Measurements from ENCODE around the gene ITIH3.

The ITIH3 gene

GRCh38 chr3:52782412-52783210 is 12.0 kb upstream of the ITIH3 start:
- Histone ChIP-seq H3K36me3 (ENCODE audit: insufficient read depth, low read depth, low read length) (no peaks in the 10 kb centered on the region), H3K4me3 (ENCODE audit: low read length) (no peak overlapping the region), H3K27ac (ENCODE audit: low read length) (no peak overlapping the region), H3K4me1 (ENCODE audit: insufficient read depth, low read length) (peaks cover 6% of the 10 kb centered on the region; the same call in 1 of the 2 replicates), H3K9ac (ENCODE audit: low read depth, low read length) (no peak overlapping the region), H3K9me3 (ENCODE audit: insufficient read depth, low read depth, low read length) (no peaks in the 10 kb centered on the region), H3K27me3 (ENCODE audit: insufficient read depth, low read length) (no peaks in the 10 kb centered on the region)

- H3K4me1 ChIP-seq (ENCODE audit: insufficient read depth, low read length), result peaks cover 6% of the 10 kb centered on the region; the same call in 1 of the 2 replicates
- H3K27me3 ChIP-seq (ENCODE audit: insufficient read depth, low read length), result no peaks in the 10 kb centered on the region
- no peak overlapping the region for H3K4me3 ChIP-seq (ENCODE audit: low read length)
- H3K36me3 ChIP-seq (ENCODE audit: insufficient read depth, low read depth, low read length), result no peaks in the 10 kb centered on the region
- no peak overlapping the region for H3K27ac ChIP-seq (ENCODE audit: low read length)
- H3K9me3 ChIP-seq (ENCODE audit: insufficient read depth, low read depth, low read length), result no peaks in the 10 kb centered on the region
- H3K9ac ChIP-seq (ENCODE audit: low read depth, low read length), result no peak overlapping the region
These were observed 11.4 kb upstream of the ITIH3 start for GRCh38 chr3:52783211-52783555.

- Histone ChIP-seq H3K4me3 (ENCODE audit: low read length) (no peak overlapping the region), H3K36me3 (ENCODE audit: insufficient read depth, low read depth, low read length) (no peaks in the 10 kb centered on the region)
These were observed 10.5 kb upstream of the ITIH3 start for GRCh38 chr3:52784021-52784621.

GRCh38 chr3:52784931-52785590 is 9.5 kb upstream of the ITIH3 start:
- Histone ChIP-seq H3K27ac (ENCODE audit: low read length) (no peak overlapping the region), H3K4me3 (ENCODE audit: low read length) (no peak overlapping the region), H3K27me3 (ENCODE audit: insufficient read depth, low read length) (no peaks in the 10 kb centered on the region), H3K9me3 (ENCODE audit: insufficient read depth, low read depth, low read length) (no peaks in the 10 kb centered on the region), H3K9ac (ENCODE audit: low read depth, low read length) (no peak overlapping the region), H3K36me3 (ENCODE audit: insufficient read depth, low read depth, low read length) (no peaks in the 10 kb centered on the region), H3K4me1 (ENCODE audit: insufficient read depth, low read length) (peaks cover 6% of the 10 kb centered on the region; the same call in 1 of the 2 replicates)

More at GRCh38 chr3:52784021-52784621, 10.5 kb upstream of the ITIH3 start:
- H3K27me3 ChIP-seq (ENCODE audit: insufficient read depth, low read length), result no peaks in the 10 kb centered on the region
- H3K4me1 ChIP-seq (ENCODE audit: insufficient read depth, low read length), result peaks cover 6% of the 10 kb centered on the region; the same call in 1 of the 2 replicates
- H3K9me3 ChIP-seq (ENCODE audit: insufficient read depth, low read depth, low read length), result no peaks in the 10 kb centered on the region
- H3K27ac ChIP-seq (ENCODE audit: low read length), result no peak overlapping the region
- no peak overlapping the region for H3K9ac ChIP-seq (ENCODE audit: low read depth, low read length)

- Histone ChIP-seq H3K4me1 (ENCODE audit: insufficient read depth, low read length) (peaks cover 6% of the 10 kb centered on the region; the same call in 1 of the 2 replicates), H3K9ac (ENCODE audit: low read depth, low read length) (no peak overlapping the region), H3K4me3 (ENCODE audit: low read length) (no peak overlapping the region), H3K9me3 (ENCODE audit: insufficient read depth, low read depth, low read length) (no peaks in the 10 kb centered on the region), H3K36me3 (ENCODE audit: insufficient read depth, low read depth, low read length) (no peaks in the 10 kb centered on the region), H3K27ac (ENCODE audit: low read length) (no peak overlapping the region), H3K27me3 (ENCODE audit: insufficient read depth, low read length) (no peaks in the 10 kb centered on the region)
These were observed 8.0 kb upstream of the ITIH3 start for GRCh38 chr3:52786330-52787215.

GRCh38 chr3:52787246-52787645 is 7.3 kb upstream of the ITIH3 start:
- no peaks in the 10 kb centered on the region for H3K9me3 ChIP-seq (ENCODE audit: insufficient read depth, low read depth, low read length)
- H3K36me3 ChIP-seq (ENCODE audit: insufficient read depth, low read depth, low read length), result no peaks in the 10 kb centered on the region
- H3K9ac ChIP-seq (ENCODE audit: low read depth, low read length), result no peak overlapping the region
- no peaks in the 10 kb centered on the region for H3K27me3 ChIP-seq (ENCODE audit: insufficient read depth, low read length)
- H3K27ac ChIP-seq (ENCODE audit: low read length), result no peak overlapping the region
- H3K4me3 ChIP-seq (ENCODE audit: low read length), result no peak overlapping the region
- H3K4me1 ChIP-seq (ENCODE audit: insufficient read depth, low read length), result peaks cover 1% of the 10 kb centered on the region; the same call in 1 of the 2 replicates

GRCh38 chr3:52787672-52788625 is 6.6 kb upstream of the ITIH3 start:
- Histone ChIP-seq H3K9ac (ENCODE audit: low read depth, low read length) (no peak overlapping the region), H3K27ac (ENCODE audit: low read length) (no peak overlapping the region), H3K9me3 (ENCODE audit: insufficient read depth, low read depth, low read length) (no peaks in the 10 kb centered on the region), H3K4me3 (ENCODE audit: low read length) (no peak overlapping the region), H3K4me1 (ENCODE audit: insufficient read depth, low read length) (no peaks in the 10 kb centered on the region), H3K36me3 (ENCODE audit: insufficient read depth, low read depth, low read length) (no peaks in the 10 kb centered on the region), H3K27me3 (ENCODE audit: insufficient read depth, low read length) (no peaks in the 10 kb centered on the region)

GRCh38 chr3:52788890-52789745 is 5.5 kb upstream of the ITIH3 start:
- H3K27me3 ChIP-seq (ENCODE audit: insufficient read depth, low read length), result no peaks in the 10 kb centered on the region
- no peak overlapping the region for H3K4me3 ChIP-seq (ENCODE audit: low read length)
- H3K4me1 ChIP-seq (ENCODE audit: insufficient read depth, low read length), result no peaks in the 10 kb centered on the region
- no peaks in the 10 kb centered on the region for H3K36me3 ChIP-seq (ENCODE audit: insufficient read depth, low read depth, low read length)
- no peak overlapping the region for H3K27ac ChIP-seq (ENCODE audit: low read length)
- no peak overlapping the region for H3K9ac ChIP-seq (ENCODE audit: low read depth, low read length)
- no peaks in the 10 kb centered on the region for H3K9me3 ChIP-seq (ENCODE audit: insufficient read depth, low read depth, low read length)

- no peak overlapping the region for H3K27ac ChIP-seq (ENCODE audit: low read length)
- no peak overlapping the region for H3K4me3 ChIP-seq (ENCODE audit: low read length)
- no peaks in the 10 kb centered on the region for H3K36me3 ChIP-seq (ENCODE audit: insufficient read depth, low read depth, low read length)
- no peaks in the 10 kb centered on the region for H3K4me1 ChIP-seq (ENCODE audit: insufficient read depth, low read length)
- H3K9ac ChIP-seq (ENCODE audit: low read depth, low read length), result no peak overlapping the region
- H3K9me3 ChIP-seq (ENCODE audit: insufficient read depth, low read depth, low read length), result no peaks in the 10 kb centered on the region
- H3K27me3 ChIP-seq (ENCODE audit: insufficient read depth, low read length), result no peaks in the 10 kb centered on the region
These were observed 4.9 kb upstream of the ITIH3 start for GRCh38 chr3:52789746-52790040.

- Histone ChIP-seq H3K4me3 (ENCODE audit: low read length) (no peak overlapping the region), H3K9ac (ENCODE audit: low read depth, low read length) (no peak overlapping the region), H3K4me1 (ENCODE audit: insufficient read depth, low read length) (no peaks in the 10 kb centered on the region), H3K27ac (ENCODE audit: low read length) (no peak overlapping the region), H3K27me3 (ENCODE audit: insufficient read depth, low read length) (no peaks in the 10 kb centered on the region), H3K9me3 (ENCODE audit: insufficient read depth, low read depth, low read length) (no peaks in the 10 kb centered on the region), H3K36me3 (ENCODE audit: insufficient read depth, low read depth, low read length) (no peaks in the 10 kb centered on the region)
These were observed 4.3 kb upstream of the ITIH3 start for GRCh38 chr3:52790337-52790736.

All from iPS-20b (cell line).